Fibroblast of mammary gland (primary cell): ENCODE results near the gene NNAT.

ENCODE experiments used
- DNase-seq: peaks from one replicate; pipeline ENCODE4 v3.0.0-alpha.2; 2010; ENCODE audit warnings: low read depth
- H3K4me3 ChIP-seq: 2 replicates; pipeline ENCODE4 v1.5.1; 2011; ENCODE audit warnings: low read depth, mild to moderate bottlenecking, low read length, moderate library complexity; ENCODE audit not compliant: control insufficient read depth
- CTCF ChIP-seq: conservative IDR thresholded peaks from 2 replicates; pipeline ENCODE4 v1.5.1; 2011; ENCODE audit warnings: low read depth, low read length, inconsistent platforms; ENCODE audit not compliant: control insufficient read depth, insufficient read depth

NNAT gene

GRCh38 chr20:37492096-37492625 lies 28.9 kb upstream of the NNAT start:
- TF ChIP-seq CTCF, result no peak
- DNase-seq, result no peak
- H3K4me3 ChIP-seq, result no peak overlapping the region

GRCh38 chr20:37492945-37493344 lies 28.1 kb upstream of the NNAT start:
- no peak for DNase-seq
- H3K4me3 ChIP-seq, result no peak overlapping the region
- no peak for TF ChIP-seq CTCF

GRCh38 chr20:37494301-37494700 lies 26.7 kb upstream of the NNAT start:
- DNase-seq, result no peak
- TF ChIP-seq CTCF, result no peak
- H3K4me3 ChIP-seq, result no peak overlapping the region

GRCh38 chr20:37494796-37495195 lies 26.3 kb upstream of the NNAT start:
- TF ChIP-seq CTCF, result no peak
- DNase-seq, result no peak
- H3K4me3 ChIP-seq, result no peak overlapping the region

GRCh38 chr20:37498066-37498665 lies 22.9 kb upstream of the NNAT start:
- H3K4me3 ChIP-seq, result no peak overlapping the region
- DNase-seq, result no peak
- TF ChIP-seq CTCF, result no peak

GRCh38 chr20:37500311-37500710 lies 20.7 kb upstream of the NNAT start:
- no peak for TF ChIP-seq CTCF
- no peak overlapping the region for H3K4me3 ChIP-seq
- no peak for DNase-seq

- no peak overlapping the region for H3K4me3 ChIP-seq
- DNase-seq, result no peak
- TF ChIP-seq CTCF, result no peak
These were observed 19.1 kb upstream of the NNAT start for GRCh38 chr20:37501940-37502339.
